NCI-H774 (cell line): Measurements from ENCODE around the gene KIF11.
A peak's percentile ranks its signal among the peaks of the same experiment; 100 is the strongest.
"Not testable (repeated sequence)": the region's sequence is repeated elsewhere in the genome, so short reads cannot be mapped to it uniquely, and the experiment has no call there.

Experiments used
- DNase-seq: peaks from one replicate; lab custom pipeline; 2025; lab: John Stamatoyannopoulos, UW

The KIF11 gene

DNA sequence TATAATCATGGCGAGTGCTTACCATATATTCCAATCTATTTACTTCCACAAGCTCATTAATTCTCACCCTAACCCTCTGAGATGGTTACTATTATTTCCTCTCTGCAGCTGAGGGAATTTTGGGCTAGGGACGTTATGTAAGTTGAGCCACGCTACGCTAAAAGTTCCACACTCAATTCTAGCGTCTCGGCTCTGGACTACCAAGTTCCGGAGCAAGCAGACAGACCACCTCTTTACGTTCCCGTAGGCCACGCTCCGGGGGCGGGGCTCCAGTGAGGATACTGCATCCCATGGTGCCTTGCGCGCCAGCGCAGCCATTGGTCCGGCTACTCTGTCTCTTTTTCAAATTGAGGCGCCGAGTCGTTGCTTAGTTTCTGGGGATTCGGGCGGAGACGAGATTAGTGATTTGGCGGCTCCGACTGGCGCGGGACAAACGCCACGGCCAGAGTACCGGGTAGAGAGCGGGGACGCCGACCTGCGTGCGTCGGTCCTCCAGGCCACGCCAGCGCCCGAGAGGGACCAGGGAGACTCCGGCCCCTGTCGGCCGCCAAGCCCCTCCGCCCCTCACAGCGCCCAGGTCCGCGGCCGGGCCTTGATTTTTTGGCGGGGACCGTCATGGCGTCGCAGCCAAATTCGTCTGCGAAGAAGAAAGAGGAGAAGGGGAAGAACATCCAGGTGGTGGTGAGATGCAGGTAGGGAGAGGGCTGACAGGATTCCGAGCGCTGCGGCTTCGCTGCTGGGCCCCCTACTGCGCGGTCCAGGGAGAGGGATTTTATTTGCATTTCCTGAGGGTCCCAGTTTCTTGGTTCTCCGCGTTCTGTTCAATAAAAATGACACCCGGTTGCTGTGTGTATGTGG lies at the start of gene KIF11:
Gene KIF11 (plus strand): TSS at position 370 of the 858 bp plus-strand sequence. CDS start 246 bp downstream, at position 616.
- DNase-seq = peak; percentile 87

DNA sequence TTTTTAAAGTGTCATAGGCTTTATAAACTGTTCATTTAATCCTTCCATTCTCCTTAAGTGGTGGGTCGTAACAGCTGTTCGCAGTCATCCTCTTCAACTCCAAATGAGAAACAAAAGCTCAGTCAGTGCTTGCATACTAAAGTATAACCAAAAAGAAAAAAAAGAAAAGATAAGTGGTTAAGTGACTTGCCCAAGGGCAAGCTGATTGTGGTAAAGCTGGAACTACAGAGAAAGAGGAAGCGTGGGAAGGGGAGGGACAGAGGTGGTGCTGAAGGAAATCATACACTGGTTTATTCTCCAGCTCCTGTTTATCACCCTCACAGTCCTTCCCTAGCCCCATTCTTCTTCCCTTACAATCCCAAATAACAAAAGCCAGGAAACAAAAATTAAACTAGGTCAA lies 48.6 kb upstream of the KIF11 start:
- DNase-seq = no peak

DNA sequence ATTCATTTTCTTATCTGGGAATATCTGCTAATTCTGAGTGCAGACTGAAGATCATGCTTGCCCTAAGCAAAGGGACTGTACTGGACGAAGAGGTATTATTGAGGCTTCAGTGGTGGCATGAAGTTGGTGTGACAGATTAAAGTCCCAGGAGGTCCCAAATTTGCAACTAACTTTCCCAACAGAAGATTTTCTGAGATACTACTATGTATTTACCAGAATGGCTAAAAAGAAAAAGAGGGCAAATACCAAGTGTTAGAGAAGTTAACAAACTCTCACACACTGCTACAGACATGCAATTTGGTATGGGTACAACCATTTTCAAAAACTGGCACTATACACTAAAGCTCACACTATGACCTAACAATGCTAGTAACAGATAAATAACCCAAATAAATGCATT lies 47.4 kb upstream of the KIF11 start:
- no peak for DNase-seq

DNA sequence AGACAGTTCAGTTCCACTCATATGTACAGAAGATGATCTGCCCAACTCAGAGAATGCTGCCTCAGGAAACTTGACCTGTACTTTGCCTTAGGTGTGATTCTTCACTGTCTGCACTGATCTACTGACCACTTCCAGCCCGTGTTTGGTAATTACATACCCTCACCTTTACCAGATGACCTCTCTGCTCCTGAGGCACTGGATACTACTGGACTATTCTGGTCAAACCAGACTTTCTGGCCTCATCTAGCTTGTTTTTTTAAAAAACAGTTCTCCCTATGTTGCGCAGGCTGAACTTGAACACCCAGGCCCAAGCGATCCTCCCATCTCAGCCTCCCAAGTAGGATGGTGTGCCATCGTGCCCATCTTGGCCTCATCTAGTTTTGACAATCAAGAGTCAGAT lies 45.3 kb upstream of the KIF11 start:
- no peak for DNase-seq

DNA sequence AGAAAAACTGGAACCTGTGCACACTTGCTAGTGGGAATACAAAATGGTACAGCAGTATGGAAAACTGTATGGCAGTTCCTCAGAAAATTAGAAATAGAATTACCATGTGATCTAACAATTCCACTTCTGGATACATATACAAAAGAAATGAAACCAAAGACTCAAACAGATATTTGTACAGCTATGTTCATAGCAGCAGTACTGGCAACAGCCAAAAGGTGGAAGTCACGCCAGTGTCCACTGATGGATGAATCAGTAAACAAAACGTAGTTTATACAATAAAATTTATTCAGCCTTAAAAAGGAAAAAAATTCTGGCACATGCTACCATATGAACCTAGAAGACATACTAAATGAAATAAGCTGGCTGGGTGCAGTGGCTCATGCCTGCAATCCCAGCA lies 42.0 kb upstream of the KIF11 start:
- no peak for DNase-seq

DNA sequence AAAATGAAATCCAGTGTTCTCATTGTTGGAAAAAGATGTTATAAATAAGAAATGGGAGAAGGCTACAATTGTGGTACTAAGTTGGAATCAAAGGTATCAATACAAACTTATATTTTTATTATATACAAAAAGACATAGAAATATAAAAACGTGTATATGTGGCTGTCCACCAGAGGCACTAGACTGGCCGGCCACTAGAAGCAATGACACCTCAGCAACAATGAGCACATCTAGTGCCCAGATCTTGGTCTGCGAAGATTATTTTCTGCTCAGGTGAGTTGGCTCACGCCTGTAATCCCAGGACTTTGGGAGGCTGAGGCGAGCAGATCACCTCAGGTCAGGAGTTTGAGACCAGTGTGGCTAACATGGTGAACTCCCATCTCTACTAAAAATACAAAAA lies 40.6 kb upstream of the KIF11 start:
- no peak for DNase-seq

DNA sequence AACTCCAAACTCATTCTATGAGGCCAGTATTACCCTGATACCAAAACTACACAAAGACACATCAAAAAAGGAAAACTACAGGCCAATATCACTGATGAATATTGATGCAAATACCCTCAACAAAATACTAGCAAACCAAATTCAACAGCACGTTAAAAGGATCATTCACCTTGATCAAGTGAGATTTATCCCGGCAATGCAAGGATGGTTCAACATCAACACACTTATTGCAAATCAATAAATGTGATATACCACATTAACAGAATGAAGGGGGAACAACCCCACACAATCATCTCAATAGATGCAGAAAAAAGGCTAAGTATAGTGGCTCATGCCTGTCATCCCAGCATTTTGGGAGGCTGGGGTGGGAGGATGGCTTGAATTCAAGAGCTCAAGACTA lies 39.0 kb upstream of the KIF11 start:
- no peak for DNase-seq

DNA sequence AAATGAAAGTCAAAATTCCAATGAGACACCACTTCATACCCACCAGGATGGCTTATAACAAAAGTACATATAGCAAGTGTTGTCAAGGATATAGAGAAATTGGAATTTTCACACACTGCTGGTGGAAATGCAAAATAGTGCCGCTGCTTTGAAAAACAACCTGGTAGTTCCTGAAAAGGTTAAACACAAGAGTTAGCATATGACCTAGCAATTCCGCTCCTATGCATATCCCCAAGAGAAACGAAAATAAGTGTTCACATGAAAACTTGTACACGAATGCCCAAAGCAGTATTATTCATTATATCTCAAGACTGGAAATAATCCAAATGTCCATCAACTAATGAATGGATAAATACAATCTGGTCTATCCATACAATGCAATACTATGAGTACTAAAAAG lies 33.9 kb upstream of the KIF11 start:
- DNase-seq = no peak

DNA sequence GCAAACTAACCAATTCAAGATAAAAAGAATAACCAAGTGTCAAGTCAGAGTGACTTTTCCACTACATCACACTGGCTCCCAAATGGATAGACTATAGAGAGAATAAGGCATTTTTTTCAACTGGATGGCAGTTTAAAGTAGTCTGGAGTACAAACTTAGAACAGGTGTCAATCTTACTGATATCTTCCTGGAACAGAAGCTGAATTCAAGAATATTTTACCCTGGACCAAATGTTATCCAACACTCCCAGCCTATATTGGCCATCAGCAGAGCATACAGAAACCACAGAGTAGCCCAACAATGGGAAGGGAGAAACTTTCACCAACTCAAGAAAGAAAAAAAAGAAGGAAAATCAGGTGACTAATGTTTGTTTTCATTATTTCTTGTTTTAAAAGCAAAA lies 30.5 kb upstream of the KIF11 start:
- no peak for DNase-seq

DNA sequence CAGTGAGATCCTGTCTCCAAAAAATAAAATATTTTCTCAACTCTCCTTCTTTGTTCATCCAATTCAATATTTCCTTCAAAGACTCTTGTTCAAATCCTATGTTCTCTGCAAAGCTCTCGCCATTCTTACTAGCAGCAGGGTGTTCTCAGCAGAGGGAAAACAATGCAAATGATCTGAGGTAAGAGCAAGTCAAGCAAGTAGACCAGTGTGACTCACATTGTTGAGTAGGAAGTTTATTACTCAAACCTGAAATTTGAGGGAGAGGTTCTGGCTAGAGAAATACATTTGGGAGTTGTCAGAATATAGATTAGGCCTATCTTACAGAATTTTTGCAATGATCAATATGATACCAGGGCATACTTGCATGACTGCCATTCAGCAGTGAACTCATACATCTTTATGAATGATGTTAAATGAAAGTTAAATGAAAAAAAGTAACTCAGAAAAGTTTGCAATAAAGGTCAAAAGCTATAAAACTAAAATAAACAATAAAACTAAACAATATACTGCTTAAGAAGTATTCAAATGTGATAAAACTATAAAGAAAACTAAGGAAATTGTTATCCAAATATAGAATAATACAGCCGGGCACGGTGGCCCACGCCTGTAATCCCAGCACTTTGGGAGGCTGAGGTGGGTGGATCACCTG lies 24.9 kb upstream of the KIF11 start:
- DNase-seq = no peak

DNA sequence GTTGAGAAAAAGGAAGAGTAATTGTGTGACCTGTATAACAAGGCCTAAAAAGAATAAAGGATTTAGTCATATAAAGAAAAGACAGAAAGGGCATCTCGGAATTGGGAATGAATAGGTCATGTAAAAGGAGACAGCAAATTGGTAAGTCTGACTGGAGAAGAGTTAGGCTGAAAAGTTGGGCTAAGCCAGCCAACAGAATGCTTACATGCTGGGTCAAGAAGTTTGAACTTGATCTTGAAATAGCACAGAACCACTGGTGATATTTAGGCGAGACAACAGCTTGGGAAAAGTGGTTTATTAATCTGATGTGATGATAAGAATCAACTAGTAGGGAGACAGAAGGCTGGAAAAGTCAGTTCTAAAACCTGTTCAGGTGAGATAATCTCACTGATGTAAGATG lies 23.9 kb upstream of the KIF11 start:
- DNase-seq = no peak

DNA sequence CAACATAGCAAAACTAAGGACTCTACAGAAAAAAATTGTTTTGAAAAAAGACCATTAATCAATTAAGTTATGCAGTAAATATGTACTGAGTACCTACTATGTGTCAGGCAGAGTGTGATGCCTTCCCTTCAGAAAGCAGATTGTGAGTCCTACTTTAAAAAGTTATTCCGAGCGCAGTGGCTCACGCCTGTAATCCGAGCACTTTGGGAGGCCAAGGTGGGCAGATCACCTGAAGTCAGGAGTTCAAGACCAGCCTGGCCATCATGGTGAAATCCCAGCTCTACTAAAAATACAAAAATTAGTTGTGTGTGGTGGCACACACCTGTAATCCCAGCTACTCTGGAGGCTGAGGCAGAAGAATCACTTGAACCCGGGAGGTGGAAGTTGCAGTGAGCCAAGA lies 23.3 kb upstream of the KIF11 start:
- not testable (repeated sequence) for DNase-seq

DNA sequence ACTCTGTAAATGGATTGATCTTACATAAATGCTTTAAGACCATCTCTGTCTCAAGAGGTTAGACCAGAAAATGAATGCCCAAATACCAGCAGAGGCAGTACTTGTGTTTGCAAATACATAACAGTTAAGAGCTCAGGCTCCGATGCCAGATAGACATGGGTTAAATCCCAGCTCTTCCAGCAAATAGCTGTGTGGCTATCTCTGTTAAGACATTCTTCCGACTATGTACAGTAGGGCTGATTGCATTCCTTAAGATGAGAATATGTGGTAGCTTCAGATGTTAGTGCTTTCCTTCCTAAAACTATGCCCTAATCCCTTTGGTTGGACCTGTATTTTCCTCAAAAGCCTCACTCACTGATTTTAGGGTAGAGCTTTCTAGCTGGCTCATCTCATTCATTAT lies 21.3 kb upstream of the KIF11 start:
- no peak for DNase-seq

DNA sequence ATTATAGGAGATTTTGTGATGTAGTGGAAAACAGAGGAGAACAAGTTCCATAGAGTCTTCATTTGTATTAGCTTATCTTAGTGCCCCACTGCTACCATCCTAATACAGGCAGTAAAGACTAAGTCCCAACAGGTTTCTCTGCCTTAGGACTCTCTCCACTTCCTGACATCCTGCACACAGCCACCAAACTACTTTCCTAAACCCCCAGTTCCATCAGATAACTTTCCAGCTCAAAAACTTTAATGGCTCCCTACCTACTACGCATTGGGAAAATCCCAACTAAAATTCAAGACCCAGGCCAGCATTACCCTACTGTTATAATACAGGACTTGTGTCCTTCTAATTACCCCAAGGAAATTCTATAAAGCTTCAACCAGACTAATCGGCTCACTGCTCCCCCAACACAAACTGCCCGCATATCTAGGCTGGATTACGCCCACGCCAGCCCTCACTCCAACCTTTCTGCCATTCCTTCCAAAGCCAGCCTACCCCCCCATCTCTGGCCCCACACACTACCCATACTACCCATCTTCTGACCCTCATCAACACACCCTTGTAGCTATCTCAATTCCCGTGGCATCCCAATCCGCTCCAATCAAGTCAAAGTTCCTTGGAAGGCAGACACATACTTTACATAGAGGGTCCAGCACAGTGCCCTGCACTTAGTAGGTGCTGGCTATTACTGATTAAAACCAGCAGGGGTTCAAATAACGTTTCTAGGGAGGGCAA lies 20.4 kb upstream of the KIF11 start:
- DNase-seq = no peak

DNA sequence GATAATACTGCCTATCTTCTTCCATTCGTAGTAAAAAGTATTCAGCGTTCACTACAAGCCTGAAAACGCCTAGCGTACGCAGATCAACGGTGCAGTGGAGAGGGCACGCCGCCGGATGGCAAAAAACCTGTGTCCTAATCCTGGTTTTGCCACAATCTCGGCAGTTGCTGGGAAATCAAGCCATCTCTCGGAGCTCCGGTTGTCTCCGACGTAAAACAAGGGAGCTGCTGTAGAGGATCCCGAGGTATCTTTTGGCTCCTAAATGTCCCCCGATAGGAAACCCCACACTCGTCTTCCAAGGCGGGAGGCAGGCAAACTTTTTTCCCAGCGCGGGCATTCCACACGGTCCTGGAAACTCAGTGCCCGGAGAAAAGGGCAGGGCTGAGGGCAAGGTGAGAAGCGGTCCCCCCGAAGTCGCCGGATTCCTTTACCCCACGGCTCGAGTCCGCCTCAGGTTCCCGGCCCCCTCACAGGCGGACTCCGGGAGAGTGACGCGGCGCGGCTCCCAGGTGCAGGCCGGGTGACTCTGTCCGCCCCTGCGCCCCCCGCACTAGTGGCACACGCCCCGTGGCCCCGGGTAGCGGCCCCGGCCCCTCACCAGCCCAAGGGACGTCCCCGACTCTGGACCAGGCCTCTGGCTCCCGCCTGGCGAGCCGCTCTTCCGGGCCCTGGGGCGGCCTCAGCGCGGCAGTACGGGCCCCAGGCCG lies 19.7 kb upstream of the KIF11 start:
- DNase-seq = no peak

DNA sequence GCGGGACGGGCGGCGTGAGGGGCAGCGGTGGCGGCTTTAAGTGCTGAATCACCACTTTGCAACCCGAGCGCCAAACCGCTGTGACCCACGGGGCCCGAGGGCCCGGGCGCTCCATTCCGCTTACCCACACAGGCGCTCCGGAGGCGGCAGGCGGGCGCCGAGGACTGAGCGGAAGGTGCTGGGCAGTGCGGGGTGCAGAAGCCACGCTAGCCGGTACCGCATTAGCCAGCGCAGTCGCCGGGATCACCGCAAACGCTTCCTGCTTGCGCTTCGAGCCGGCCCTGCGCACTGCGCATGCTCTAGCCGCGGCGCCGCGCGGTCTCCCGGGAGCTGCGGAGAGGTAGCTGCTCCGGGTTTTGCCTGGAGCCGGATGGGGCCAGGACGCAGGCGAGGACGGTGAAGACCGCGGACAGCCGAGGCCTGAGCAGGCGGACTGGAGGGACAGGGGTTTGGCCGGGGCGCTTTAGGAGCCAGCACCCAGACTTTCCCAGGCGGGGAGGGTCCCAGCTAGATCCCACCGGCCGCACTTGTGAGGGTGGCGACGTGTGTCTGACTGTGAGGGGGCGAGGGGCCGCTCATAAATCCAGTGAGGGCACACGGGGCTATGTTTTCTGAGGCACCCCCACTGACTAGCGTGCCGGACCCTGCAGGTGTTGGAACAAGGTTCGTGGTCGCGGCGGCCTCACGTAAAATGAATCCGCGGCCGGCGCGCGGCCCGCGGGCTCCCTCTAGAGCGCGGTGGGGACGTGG lies 19.0 kb upstream of the KIF11 start, which contains the start of gene IDE:
Gene IDE (minus strand): TSS at position 296 of the 750 bp plus-strand sequence. CDS start 74 bp downstream, at position 222.
- DNase-seq = peak; percentile 55

DNA sequence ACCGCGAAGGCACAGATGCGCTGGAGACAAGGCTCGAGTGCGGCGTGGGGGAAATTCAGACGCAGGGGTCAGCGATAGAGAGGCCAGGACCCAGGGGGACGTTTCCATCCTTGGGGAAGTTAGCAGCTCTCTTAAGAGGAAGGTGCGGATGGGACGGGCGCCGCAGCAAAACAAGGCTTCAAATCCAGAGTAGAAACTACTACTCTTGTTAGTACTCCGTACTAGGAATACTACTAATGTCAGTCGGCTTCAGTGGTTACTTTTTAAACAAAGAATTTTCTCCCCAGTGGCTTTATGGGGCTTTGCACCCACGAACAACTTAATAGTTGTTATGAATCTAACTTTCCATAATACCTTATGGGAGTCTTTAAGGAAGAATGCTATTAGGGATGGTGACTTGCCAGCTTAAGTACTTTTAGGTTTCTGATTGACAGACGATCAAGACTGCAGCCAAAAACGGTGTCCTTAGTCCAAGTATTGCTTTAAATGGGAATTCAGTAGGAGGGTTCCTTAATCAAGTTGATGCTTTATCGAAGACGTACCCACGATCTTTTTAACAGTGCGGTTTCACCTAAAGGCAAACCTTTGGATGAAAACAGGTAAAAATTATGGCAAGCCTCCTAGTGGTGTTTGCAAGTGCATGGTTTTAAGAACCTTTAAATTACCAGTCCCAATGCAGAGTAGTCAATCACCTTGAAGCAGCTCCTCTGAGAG lies 18.2 kb upstream of the KIF11 start:
- no peak for DNase-seq

DNA sequence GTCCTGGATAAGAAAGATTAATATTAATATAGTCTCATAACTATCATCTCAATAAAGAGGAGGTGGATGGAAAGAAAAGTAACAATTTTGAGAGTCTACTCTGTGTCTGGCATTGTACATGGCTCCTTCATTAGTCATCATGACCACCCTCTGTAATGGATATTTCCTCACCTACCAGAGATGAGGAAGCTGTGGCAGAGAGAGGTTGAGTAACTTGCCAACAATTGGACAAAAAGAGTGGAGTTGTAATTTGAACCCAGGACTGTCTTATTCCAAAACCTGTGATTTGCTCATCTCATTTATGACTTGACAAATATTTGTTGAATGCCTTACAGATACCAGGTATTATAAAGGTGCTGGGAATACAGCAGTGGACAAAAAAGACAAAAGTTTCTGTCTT lies 17.0 kb upstream of the KIF11 start:
- DNase-seq = no peak

DNA sequence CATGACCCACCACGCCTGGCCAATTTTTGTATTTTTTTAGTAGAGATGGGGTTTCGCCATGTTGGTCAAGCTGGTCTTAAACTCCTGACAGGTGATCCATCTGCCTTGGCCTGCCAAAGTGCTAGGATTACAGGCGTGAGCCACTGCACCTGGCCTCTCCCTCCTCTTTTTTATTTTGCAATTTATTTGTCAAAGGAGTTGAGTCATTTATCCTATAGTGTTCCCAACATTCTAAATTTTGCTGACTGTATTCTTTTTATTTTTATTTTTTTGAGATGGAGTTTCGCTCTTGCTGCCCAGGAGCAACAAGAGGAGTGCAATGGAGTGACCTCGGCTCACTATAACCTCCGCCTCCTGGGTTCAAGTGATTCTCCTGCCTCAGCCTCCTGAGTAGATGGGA lies 10.6 kb upstream of the KIF11 start:
- not testable (repeated sequence) for DNase-seq

DNA sequence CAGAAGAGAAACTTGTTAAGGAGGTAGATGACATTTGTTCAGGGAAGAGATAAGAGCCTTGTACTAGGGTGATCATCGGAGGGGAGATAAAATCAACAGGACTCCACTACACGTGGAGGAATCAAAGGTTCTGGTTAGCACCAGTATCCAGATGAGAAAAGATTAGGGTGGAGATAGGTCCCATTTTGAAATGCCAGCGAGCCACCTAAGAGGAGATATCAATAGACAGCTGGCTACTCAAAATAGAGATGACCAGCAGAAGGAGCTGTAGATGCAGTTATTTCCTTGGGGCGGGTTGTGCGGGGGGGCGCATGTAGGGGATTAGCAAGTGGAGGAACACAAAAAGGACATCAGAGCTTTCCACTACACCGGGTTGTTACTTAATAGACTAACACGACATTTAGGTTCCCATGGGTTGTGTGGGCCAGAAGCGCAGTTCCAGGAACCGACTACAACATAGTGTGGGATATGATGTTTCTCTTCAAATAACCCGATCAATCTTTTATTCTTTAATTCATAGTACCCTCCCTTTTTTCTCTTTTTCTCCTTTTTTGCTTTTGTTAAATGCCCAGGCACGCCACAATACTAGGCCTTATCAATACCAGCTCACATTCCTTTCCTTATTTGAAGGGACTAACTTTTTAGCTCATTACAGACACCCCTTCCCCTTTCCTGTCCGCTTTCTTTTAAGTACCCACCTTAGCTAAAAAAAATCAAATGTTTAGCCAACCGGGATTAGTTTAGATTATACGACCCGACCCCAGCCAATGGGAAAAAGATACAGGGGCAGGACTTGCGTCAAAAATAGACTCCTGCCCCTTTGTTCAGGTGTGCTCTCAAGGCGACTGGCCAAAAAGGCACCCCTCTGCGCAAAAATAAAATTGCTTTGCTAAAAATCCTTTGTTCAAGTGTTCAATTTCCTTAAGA lies 2.0 kb upstream of the KIF11 start:
- no peak for DNase-seq
